ENCODE results near the gene KCNT1.

Gene KCNT1

GRCh38 chr9:135719472-135719871 lies 17.5 kb downstream of the KCNT1 start:
- Histone ChIP-seq H3K9me2 (replicated peaks; ENCODE audit: control insufficient read depth, low read length) (no peaks in the 10 kb centered on the region), H3K79me2 (ENCODE audit: control insufficient read depth, low read length) (no peaks in the 10 kb centered on the region), H3K4me3 (ENCODE audit: low read length) (no peak overlapping the region), H4K20me1 (ENCODE audit: control insufficient read depth, insufficient read depth, low read depth, low read length) (no peaks in the 10 kb centered on the region), H3K9me3 (ENCODE audit: control insufficient read depth, insufficient read depth, low read length) (no peaks in the 10 kb centered on the region), H3K27ac (ENCODE audit: low read depth, low read length) (no peak overlapping the region), H3F3A (ENCODE audit: control insufficient read depth, insufficient read depth) (no peaks in the 10 kb centered on the region), H3K4me2 (ENCODE audit: low read length) (no peak overlapping the region), H3K4me1 (ENCODE audit: control insufficient read depth, low read length) (no peaks in the 10 kb centered on the region), H3K27me3 (ENCODE audit: control insufficient read depth, low read length) (no peaks in the 10 kb centered on the region), H3K36me3 (ENCODE audit: control insufficient read depth, low read length) (no peaks in the 10 kb centered on the region)
- no peak for TF ChIP-seq EZH2phosphoT487 (IDR thresholded peaks at IDR 0.05; ENCODE audit: borderline replicate concordance, low read length)
- TF ChIP-seq CTCF (IDR thresholded peaks at IDR 0.05; ENCODE audit: low read depth, low read length, poor library complexity, severe bottlenecking) = no peak

DNA sequence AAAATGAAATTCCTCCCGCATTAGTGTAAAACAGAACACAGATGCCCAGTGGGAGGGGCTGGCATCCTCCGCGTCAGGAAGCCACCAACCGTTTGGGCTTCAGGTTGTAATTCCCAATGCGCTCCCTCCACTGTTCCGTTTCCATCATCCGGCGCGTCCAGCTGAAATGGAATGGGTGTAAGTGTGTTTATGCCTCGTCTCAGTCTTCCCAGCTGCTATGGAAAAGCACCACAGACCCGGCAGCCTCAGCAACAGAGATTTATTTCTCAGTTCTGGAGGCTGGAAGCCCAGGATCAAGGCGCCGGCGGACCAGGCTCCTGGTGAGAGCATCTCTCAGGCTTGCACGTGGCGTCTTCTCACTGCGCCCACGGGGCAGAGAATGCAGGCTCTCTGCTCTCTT lies 20.4 kb downstream of the KCNT1 start:
- no peaks in the 10 kb centered on the region for H3K27me3 ChIP-seq (ENCODE audit: control insufficient read depth, low read length)
- no peak overlapping the region for H3K4me3 ChIP-seq (ENCODE audit: low read length)
- no peak for TF ChIP-seq EZH2phosphoT487 (IDR thresholded peaks at IDR 0.05; ENCODE audit: borderline replicate concordance, low read length)
- TF ChIP-seq CTCF (IDR thresholded peaks at IDR 0.05; ENCODE audit: low read depth, low read length, poor library complexity, severe bottlenecking) = no peak
- H3F3A ChIP-seq (ENCODE audit: control insufficient read depth, insufficient read depth) = no peaks in the 10 kb centered on the region
- no peak overlapping the region for H3K27ac ChIP-seq (ENCODE audit: low read depth, low read length)
- H3K36me3 ChIP-seq (ENCODE audit: control insufficient read depth, low read length) = no peaks in the 10 kb centered on the region
- H3K9me2 ChIP-seq (replicated peaks; ENCODE audit: control insufficient read depth, low read length) = no peaks in the 10 kb centered on the region
- no peaks in the 10 kb centered on the region for H3K4me1 ChIP-seq (ENCODE audit: control insufficient read depth, low read length)
- no peaks in the 10 kb centered on the region for H3K79me2 ChIP-seq (ENCODE audit: control insufficient read depth, low read length)
- H3K4me2 ChIP-seq (ENCODE audit: low read length) = no peak overlapping the region
- H4K20me1 ChIP-seq (ENCODE audit: control insufficient read depth, insufficient read depth, low read depth, low read length) = no peaks in the 10 kb centered on the region; the same call in 1 of the 2 replicates
- no peaks in the 10 kb centered on the region for H3K9me3 ChIP-seq (ENCODE audit: control insufficient read depth, insufficient read depth, low read length)

DNA sequence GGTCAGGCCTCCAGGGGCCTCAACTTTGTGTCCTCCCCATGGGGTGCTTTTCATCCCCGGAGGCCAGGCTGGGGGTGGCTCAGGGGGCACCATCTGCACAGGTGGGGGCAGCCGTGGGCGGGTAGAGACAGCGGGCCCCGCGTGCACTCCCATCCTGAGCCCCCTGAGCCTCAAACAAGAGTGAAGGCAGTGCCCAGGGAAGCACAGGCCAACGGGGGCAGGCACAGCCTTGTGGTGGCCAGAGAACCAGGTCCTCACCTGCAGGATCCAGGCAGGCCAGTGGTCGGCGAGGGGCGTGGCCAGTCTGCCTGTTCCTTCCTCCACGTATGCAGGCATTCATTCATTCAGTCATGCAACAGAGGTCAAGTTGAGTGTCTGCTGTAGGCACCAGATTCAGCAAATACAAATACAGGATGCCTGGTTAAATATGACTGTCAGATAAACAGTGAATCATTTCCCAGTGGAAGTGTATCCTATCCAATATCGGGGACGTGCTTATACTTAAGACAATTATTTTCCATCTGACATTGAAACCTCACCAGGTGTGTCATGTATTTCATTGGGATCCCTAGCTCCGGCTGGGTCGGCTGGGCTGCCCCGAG lies 22.3 kb downstream of the KCNT1 start:
- no peak overlapping the region for H3K4me3 ChIP-seq (ENCODE audit: low read length)
- H3K27me3 ChIP-seq (ENCODE audit: control insufficient read depth, low read length) = no peaks in the 10 kb centered on the region
- H3F3A ChIP-seq (ENCODE audit: control insufficient read depth, insufficient read depth) = no peaks in the 10 kb centered on the region
- H3K4me1 ChIP-seq (ENCODE audit: control insufficient read depth, low read length) = no peaks in the 10 kb centered on the region
- H3K9me3 ChIP-seq (ENCODE audit: control insufficient read depth, insufficient read depth, low read length) = no peaks in the 10 kb centered on the region
- no peak overlapping the region for H3K27ac ChIP-seq (ENCODE audit: low read depth, low read length)
- no peaks in the 10 kb centered on the region for H3K36me3 ChIP-seq (ENCODE audit: control insufficient read depth, low read length)
- no peaks in the 10 kb centered on the region for H3K9me2 ChIP-seq (replicated peaks; ENCODE audit: control insufficient read depth, low read length)
- no peak for TF ChIP-seq CTCF (IDR thresholded peaks at IDR 0.05; ENCODE audit: low read depth, low read length, poor library complexity, severe bottlenecking)
- TF ChIP-seq EZH2phosphoT487 (IDR thresholded peaks at IDR 0.05; ENCODE audit: borderline replicate concordance, low read length) = no peak
- H3K4me2 ChIP-seq (ENCODE audit: low read length) = no peak overlapping the region
- H3K79me2 ChIP-seq (ENCODE audit: control insufficient read depth, low read length) = no peaks in the 10 kb centered on the region
- no peaks in the 10 kb centered on the region; the same call in 1 of the 2 replicates for H4K20me1 ChIP-seq (ENCODE audit: control insufficient read depth, insufficient read depth, low read depth, low read length)

All from DOHH2 (cell line).